Panc1 (cell line): Measurements from ENCODE around the gene FBXL16. TPM values are rescaled to one million over a fixed set of nuclear protein-coding genes. Genes with fewer than 3 reads are reported as not detected.

ENCODE experiments used
- ATAC-seq: fragments of 200-7000 bp; cut with Tn5 transposase; 2 replicates; pipeline ENCODE4 v1.9.1; 2020; ENCODE audit warnings: mild to moderate bottlenecking, moderate library complexity
- BruUV-seq: library from RNA; stranded (reverse); fragments of 400-500 nt; replicated peaks from 2 replicates; lab custom pipeline; 2021; lab: Mats Ljungman, UMichigan
- CTCF ChIA-PET: fragments of 300-600 bp; sonication (Branson Sonifier 250); formaldehyde crosslinking; loops from one replicate; lab custom pipeline; 2022; ENCODE audit warnings: antibody characterized with exemption; lab: Charles Lee
- POLR2A ChIA-PET: fragments of 300-600 bp; sonication (Branson Sonifier 250); formaldehyde crosslinking; loops from one replicate; lab custom pipeline; 2022; ENCODE audit warnings: antibody characterized with exemption; lab: Charles Lee
- DNase-seq: peaks from one replicate; pipeline ENCODE4 v3.0.0-alpha.2; 2010; ENCODE audit warnings: low read depth, low spot score
- H3K27ac ChIP-seq: 2 replicates; pipeline ENCODE4 v1.5.1; 2011; ENCODE audit warnings: mild to moderate bottlenecking, low read length, inconsistent platforms
- H3K27me3 ChIP-seq: fragments of 200-500 bp; sonication (Bioruptor generic); 2 replicates; pipeline ENCODE4 v1.6.0; 2014; ENCODE audit warnings: low read length, inconsistent platforms; ENCODE audit not compliant: control insufficient read depth, insufficient read depth
- H3K36me3 ChIP-seq: fragments of 200-500 bp; sonication (Bioruptor generic); 2 replicates; pipeline ENCODE4 v1.5.1; 2014; ENCODE audit warnings: inconsistent platforms, mild to moderate bottlenecking, low read length, moderate library complexity; ENCODE audit not compliant: control insufficient read depth, insufficient read depth
- H3K4me1 ChIP-seq: 2 replicates; pipeline ENCODE4 v1.5.1; 2011; ENCODE audit warnings: inconsistent platforms, mild to moderate bottlenecking, low read length, moderate library complexity; ENCODE audit not compliant: control insufficient read depth, insufficient read depth
- H3K4me3 ChIP-seq, 2 experiments: 2 replicates each; pipeline ENCODE4 v1.5.1; 2011 to 2012; ENCODE audit warnings: low read depth in 2 of 2, low read length in 2 of 2, mild to moderate bottlenecking in 2 of 2, inconsistent platforms in 1 of 2, moderate library complexity in 1 of 2
- H3K9me3 ChIP-seq: fragments of 200-500 bp; sonication (Bioruptor generic); 2 replicates; pipeline ENCODE4 v1.5.1; 2014; ENCODE audit warnings: low read depth, mild to moderate bottlenecking, inconsistent platforms, low read length, moderate library complexity; ENCODE audit not compliant: control insufficient read depth, insufficient read depth
- POLR2AphosphoS5 ChIP-seq: IDR thresholded peaks from 2 replicates; pipeline ENCODE4 v1.6.1; 2012; ENCODE audit warnings: mild to moderate bottlenecking, low read depth, low read length, moderate library complexity
- SIN3A ChIP-seq: IDR thresholded peaks from 2 replicates; pipeline ENCODE4 v1.6.1; 2012; ENCODE audit warnings: low read depth, mild to moderate bottlenecking, low read length, moderate library complexity, borderline replicate concordance; ENCODE audit not compliant: insufficient read depth
- TCF7L2 ChIP-seq: IDR thresholded peaks from 2 replicates; pipeline ENCODE4 v1.6.1; 2011; ENCODE audit warnings: mild to moderate bottlenecking, low read depth, low read length, inconsistent platforms
- in situ Hi-C: cut with HindIII; loops from 2 replicates; pipeline ENCODE4 v1.10.0; 2016; ENCODE audit warnings: low sequenced_read_pairs, low pct_unique_long_range_greater_than_20kb
- intact Hi-C: fragments of 100-400 bp; cut with micrococcal nuclease; formaldehyde crosslinking; loops from one replicate; pipeline ENCODE4 v1.10.0; 2022; ENCODE audit not compliant: unreplicated experiment
- total RNA-seq: library from RNA; stranded (reverse); gene quantifications from one replicate; pipeline ENCODE4 v1.2.1, GENCODE V29; 2021; ENCODE audit not compliant: unreplicated experiment
- TF ChIP-seq, protein P1 (sequence below): fragments of 450-650 bp; IDR thresholded peaks from 2 replicates; pipeline ENCODE4 v1.5.1; 2017; ENCODE audit warnings: mild to moderate bottlenecking
- TF ChIP-seq, protein P2 (sequence below), 2 experiments: IDR thresholded peaks; 2 replicates each; pipeline ENCODE4 v1.6.1; 2011 to 2012; ENCODE audit warnings: low read depth in 2 of 2, control low read depth in 1 of 2, low read length in 1 of 2, mild to moderate bottlenecking in 1 of 2, moderate library complexity in 1 of 2; ENCODE audit not compliant: insufficient read depth in 1 of 2

The FBXL16 gene
- total RNA-seq, 1 experiment from 2014 or later, result 28.0 TPM

DNA sequence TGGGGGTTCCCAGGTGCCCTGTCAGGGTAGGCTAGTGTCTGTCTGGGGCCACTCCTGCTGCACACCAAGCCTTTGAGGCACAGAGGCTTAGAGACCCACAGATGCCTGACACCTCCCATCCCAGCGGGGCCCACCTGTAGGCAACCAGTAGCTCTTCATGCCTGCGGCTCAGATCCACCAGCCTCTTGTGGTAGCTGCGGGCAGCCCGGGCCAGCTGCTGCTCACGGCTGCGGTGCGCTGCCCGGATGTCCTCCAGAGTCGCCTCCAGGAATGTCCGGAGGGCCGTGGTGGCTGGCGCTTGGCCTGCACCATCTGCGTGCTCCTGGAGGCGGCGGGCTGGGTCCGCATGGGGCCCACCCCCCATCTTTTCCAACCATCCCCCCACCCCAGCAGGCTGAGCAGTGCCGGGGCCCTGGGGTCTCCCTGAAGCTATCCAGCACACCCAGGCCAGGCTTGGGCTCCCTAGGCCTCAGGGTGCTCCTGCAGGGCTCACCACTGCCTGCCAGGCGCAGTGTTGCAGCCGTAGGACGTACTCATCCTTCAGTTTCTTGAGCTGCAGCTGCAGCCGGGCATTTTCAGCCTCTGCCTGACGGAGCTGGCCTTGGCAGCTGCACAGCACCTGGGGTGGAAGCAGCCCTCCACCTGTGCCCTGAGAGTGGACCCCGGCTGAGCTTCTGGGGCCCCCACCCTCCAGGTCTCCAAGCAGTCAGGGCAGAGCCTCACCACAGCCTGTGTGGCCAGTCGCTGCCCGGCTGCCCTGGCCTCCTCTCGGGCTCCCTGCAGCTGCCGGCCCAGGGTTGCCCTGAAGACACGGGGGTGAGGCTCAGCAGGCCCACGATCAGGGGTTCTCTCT is 18.8 kb upstream of the FBXL16 start:
- TF ChIP-seq SIN3A (no peak), POLR2AphosphoS5 (no peak; the same call in 1 of the 2 replicates), TCF7L2 (no peak)
- TF ChIP-seq, protein P1, sequence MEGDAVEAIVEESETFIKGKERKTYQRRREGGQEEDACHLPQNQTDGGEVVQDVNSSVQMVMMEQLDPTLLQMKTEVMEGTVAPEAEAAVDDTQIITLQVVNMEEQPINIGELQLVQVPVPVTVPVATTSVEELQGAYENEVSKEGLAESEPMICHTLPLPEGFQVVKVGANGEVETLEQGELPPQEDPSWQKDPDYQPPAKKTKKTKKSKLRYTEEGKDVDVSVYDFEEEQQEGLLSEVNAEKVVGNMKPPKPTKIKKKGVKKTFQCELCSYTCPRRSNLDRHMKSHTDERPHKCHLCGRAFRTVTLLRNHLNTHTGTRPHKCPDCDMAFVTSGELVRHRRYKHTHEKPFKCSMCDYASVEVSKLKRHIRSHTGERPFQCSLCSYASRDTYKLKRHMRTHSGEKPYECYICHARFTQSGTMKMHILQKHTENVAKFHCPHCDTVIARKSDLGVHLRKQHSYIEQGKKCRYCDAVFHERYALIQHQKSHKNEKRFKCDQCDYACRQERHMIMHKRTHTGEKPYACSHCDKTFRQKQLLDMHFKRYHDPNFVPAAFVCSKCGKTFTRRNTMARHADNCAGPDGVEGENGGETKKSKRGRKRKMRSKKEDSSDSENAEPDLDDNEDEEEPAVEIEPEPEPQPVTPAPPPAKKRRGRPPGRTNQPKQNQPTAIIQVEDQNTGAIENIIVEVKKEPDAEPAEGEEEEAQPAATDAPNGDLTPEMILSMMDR, result no peak
- TF ChIP-seq, protein P2, sequence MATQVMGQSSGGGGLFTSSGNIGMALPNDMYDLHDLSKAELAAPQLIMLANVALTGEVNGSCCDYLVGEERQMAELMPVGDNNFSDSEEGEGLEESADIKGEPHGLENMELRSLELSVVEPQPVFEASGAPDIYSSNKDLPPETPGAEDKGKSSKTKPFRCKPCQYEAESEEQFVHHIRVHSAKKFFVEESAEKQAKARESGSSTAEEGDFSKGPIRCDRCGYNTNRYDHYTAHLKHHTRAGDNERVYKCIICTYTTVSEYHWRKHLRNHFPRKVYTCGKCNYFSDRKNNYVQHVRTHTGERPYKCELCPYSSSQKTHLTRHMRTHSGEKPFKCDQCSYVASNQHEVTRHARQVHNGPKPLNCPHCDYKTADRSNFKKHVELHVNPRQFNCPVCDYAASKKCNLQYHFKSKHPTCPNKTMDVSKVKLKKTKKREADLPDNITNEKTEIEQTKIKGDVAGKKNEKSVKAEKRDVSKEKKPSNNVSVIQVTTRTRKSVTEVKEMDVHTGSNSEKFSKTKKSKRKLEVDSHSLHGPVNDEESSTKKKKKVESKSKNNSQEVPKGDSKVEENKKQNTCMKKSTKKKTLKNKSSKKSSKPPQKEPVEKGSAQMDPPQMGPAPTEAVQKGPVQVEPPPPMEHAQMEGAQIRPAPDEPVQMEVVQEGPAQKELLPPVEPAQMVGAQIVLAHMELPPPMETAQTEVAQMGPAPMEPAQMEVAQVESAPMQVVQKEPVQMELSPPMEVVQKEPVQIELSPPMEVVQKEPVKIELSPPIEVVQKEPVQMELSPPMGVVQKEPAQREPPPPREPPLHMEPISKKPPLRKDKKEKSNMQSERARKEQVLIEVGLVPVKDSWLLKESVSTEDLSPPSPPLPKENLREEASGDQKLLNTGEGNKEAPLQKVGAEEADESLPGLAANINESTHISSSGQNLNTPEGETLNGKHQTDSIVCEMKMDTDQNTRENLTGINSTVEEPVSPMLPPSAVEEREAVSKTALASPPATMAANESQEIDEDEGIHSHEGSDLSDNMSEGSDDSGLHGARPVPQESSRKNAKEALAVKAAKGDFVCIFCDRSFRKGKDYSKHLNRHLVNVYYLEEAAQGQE (IDR thresholded peaks at IDR 0.05; ENCODE audit: insufficient read depth in 1 of 2, low read depth in 2 of 2, low read length in 1 of 2), result no peak
- no peak for DNase-seq
- H3K27ac ChIP-seq, result peak overlapping the region; percentile 17; the same call in 1 of the 2 replicates
- no TSS peak for BruUV-seq
- intact Hi-C loops (no loop called here), in situ Hi-C loops (no loop called here)
- ATAC-seq, result no peak
- CTCF ChIA-PET, result interaction anchor here (0.5 to 2.1 kb wide), 3 partner anchors 12 to 426 kb away, joined by 6 to 10 read pairs (median 7); no protein-coding TSS in a partner anchor
- POLR2A ChIA-PET, result interaction anchor here (0.5 to 0.8 kb wide), 3 partner anchors 11 to 84 kb away, joined by 3 to 4 read pairs (median 3); no protein-coding TSS in a partner anchor
- H3K9me3 ChIP-seq, result no peaks in the 10 kb centered on the region
- H3K4me3 ChIP-seq, result no peak overlapping the region
- H3K36me3 ChIP-seq, result no peaks in the 10 kb centered on the region; the same call in 1 of the 2 replicates
- peaks cover 18% of the 10 kb centered on the region for H3K4me1 ChIP-seq
- no peaks in the 10 kb centered on the region for H3K27me3 ChIP-seq

DNA sequence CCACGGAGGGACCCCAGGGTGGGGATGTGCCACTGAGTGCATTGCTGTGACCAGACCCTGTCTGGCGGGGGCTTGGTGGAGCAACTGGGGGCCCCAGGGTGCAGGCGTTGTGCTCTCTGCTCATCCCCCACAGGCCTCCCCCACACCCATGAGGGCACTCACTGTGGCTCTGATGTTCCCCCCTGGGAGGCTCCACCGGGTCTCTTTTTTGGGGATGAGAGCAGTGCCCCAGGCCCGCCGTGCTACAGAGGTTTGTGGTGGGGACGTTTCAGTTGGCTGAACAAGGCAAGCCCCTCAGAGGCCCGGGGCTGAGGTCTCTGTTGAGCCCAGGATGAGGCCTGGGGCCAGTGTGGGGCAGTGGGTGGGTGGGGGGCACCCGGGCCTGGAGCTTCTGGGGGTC is 18.1 kb upstream of the FBXL16 start:
- CTCF ChIA-PET, result interaction anchor here (0.5 to 2.1 kb wide), 2 partner anchors 11 to 12 kb away, joined by 6 to 7 read pairs; no protein-coding TSS in a partner anchor
- DNase-seq, result no peak
- in situ Hi-C loops (no loop called here), intact Hi-C loops (no loop called here)
- POLR2A ChIA-PET, result interaction anchor here (0.8 to 1.1 kb wide), 2 partner anchors 9 to 10 kb away, joined by 3 to 5 read pairs; partner anchors contain the start of gene METRN
- H3K9me3 ChIP-seq, result no peaks in the 10 kb centered on the region
- H3K27ac ChIP-seq, result no peak overlapping the region
- H3K36me3 ChIP-seq, result no peaks in the 10 kb centered on the region; the same call in 1 of the 2 replicates
- H3K4me3 ChIP-seq, result no peak overlapping the region
- TF ChIP-seq SIN3A (no peak), POLR2AphosphoS5 (no peak), TCF7L2 (no peak)
- TF ChIP-seq, protein P2 (IDR thresholded peaks at IDR 0.05; ENCODE audit: insufficient read depth in 1 of 2, low read depth in 2 of 2, low read length in 1 of 2), result no peak
- TF ChIP-seq, protein P1, result no peak
- H3K27me3 ChIP-seq, result no peaks in the 10 kb centered on the region
- H3K4me1 ChIP-seq, result peaks cover 25% of the 10 kb centered on the region
- no TSS peak for BruUV-seq
- no peak for ATAC-seq
